GM12864 (cell line): ENCODE measurements around the gene SUPT4H1.

ENCODE experiments used
- DNase-seq: peaks from one replicate; pipeline ENCODE4 v3.0.0-alpha.2; 2011; ENCODE audit warnings: low read depth
- H3K4me3 ChIP-seq: 2 replicates; pipeline ENCODE4 v1.5.1; 2011; ENCODE audit warnings: mild to moderate bottlenecking, low read depth, low read length, control low read depth
- CTCF ChIP-seq: IDR thresholded peaks from 2 replicates; pipeline ENCODE4 v1.5.1; 2011; ENCODE audit warnings: low read depth, mild to moderate bottlenecking, moderate library complexity, low read length, control low read depth, inconsistent platforms; ENCODE audit errors: missing control alignments

Gene SUPT4H1

GRCh38 chr17:58323366-58324055 is 28.5 kb downstream of the SUPT4H1 start:
- no peak for TF ChIP-seq CTCF
- no peak overlapping the region for H3K4me3 ChIP-seq

DNA sequence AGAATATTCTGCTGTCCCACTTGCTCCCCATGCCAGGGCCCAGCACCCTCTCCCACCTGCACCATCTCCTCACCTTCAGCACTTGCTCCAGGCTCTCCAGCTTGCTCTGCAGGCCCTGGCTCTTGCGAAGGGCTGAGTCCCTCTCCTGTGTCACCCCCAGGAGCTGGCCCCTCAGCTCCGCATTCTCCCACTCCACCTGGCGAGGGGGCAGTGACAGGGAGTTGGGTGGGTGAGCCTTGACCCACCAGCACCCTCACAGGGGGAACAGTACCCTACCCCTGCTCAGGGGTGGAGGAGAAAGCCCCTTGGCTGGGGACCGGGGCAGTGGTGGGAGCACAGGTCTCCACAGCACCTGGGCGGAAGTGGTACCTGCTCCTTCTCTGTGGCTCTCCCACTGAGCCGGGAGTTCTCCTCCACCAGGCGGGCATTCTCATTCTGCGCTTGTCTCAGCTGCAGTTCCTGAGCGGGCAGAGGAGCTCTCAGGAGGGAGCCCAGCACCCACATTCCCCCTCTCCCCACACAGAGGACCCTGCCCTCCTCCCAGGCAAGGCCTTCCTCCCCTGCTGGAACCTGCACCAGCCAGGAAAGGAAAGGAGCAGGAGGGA is 29.3 kb downstream of the SUPT4H1 start:
- H3K4me3 ChIP-seq = no peak overlapping the region
- TF ChIP-seq CTCF = no peak
- no peak for DNase-seq

More at GRCh38 chr17:58323366-58324055, 28.5 kb downstream of the SUPT4H1 start:
- no peak for DNase-seq

DNA sequence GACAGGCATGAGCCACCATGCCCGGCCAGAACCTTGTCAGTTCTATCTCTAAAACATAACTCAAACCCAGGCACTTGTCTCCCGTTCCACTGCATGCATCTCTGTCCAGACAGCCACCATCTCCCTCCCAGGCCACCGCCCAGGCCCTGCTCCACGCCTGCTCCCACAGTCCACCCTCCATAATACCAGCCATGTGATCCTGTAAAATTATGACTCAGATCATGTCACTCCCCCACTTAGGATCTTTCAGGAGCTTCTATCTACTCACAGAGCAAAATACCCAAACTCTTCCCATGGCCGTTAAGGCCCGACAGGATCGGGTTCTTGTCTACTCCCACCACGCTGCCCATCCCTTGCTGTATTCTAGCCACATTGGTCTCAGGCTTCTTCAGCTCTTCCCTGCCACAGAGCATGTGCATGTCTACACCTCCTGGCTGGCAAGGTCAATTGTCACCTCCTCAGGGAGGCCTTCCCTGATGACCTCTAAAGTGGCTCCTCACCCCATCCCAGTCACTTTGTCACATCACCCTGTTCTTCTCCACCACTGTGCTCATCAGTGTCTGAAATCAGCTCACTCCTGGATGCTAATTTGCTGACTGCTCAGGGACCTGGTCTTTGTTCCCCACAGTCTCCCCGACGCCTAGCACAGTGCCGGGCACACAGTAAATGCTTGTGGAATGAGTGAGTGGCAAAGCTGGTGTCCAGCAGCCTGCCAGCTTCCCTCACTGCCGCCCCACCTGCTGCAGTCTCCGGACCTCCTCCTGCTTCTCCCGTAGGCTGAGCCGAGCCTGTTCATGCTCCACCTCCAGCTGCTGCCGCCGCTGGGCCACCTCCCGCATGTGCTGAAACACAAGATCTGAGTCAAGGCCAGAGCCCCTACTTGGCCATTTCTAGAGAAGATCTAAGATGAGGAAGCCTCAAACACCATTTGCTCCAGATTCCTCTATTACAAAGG is 30.2 kb downstream of the SUPT4H1 start:
- no peak for DNase-seq
- no peak for TF ChIP-seq CTCF
- no peak overlapping the region for H3K4me3 ChIP-seq

DNA sequence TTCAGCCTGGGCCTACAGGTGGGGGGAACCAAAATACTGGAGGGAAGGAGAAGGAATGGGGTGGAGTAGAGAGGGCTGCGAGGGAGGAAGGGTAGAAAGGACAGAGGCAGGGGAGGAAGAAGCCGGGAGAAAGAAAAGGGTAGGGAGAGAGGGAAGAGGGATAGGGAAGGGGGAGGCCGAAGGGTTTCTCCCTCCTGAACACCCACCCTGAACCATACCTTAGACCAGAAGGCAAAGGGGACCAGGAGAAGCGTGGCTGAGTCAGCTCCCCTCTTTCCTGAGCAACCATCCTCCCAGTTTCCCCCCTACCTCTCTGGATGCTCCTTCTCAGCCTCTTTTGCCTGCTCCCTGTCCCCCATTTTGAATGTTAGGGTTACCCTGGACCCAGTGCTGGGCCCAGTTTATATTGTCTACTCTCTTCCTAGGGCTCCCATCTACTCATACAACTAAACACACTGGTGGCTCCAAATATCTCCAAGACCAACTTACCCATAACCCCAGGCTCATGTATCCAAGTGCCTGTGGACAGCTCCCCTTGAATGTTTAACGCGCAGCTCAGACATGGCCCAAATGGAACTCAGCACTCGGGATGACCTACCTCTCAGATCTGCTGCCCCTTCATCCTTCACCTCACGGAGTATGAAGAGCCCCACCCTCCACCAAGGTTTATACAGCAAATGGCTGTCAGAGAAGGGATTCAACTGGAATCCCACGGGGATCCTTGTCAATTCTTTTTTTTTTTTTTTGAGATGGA is 31.3 kb downstream of the SUPT4H1 start:
- DNase-seq = no peak
- H3K4me3 ChIP-seq = no peak overlapping the region
- no peak for TF ChIP-seq CTCF

- DNase-seq = no peak
- H3K4me3 ChIP-seq = no peak overlapping the region
- TF ChIP-seq CTCF = no peak
Measured at GRCh38 chr17:58320163-58320558, 31.8 kb downstream of the SUPT4H1 start.
